Neuronal stem cell (in vitro differentiated cells): ENCODE data around the gene FBXW7.

Source experiments
- DNase-seq: peaks from one replicate; pipeline ENCODE4 v3.0.0-alpha.2; 2013; ENCODE audit warnings: low spot score
- H2AFZ ChIP-seq: one replicate; pipeline ENCODE4 v1.6.1; 2013; ENCODE audit warnings: mild to moderate bottlenecking, low read length, inconsistent platforms
- H2AK5ac ChIP-seq: 2 replicates; pipeline ENCODE4 v1.6.1; 2013; ENCODE audit warnings: low read depth, mild to moderate bottlenecking, inconsistent platforms, low read length, moderate library complexity, mixed read lengths
- H2BK120ac ChIP-seq: 2 replicates; pipeline ENCODE4 v1.6.1; 2013; ENCODE audit warnings: low read depth, mild to moderate bottlenecking, inconsistent platforms, low read length, moderate library complexity, mixed read lengths
- H2BK12ac ChIP-seq: one replicate; pipeline ENCODE4 v1.6.1; 2013; ENCODE audit warnings: low read length, inconsistent platforms
- H2BK15ac ChIP-seq: 2 replicates; pipeline ENCODE4 v1.6.1; 2013; ENCODE audit warnings: mild to moderate bottlenecking, low read length, inconsistent platforms, mixed read lengths
- H2BK5ac ChIP-seq: one replicate; pipeline ENCODE4 v1.6.1; 2013; ENCODE audit warnings: inconsistent platforms, mild to moderate bottlenecking, low read length, moderate library complexity
- H3K14ac ChIP-seq: one replicate; pipeline ENCODE4 v1.6.1; 2013; ENCODE audit warnings: low read length, inconsistent platforms
- H3K18ac ChIP-seq: 2 replicates; pipeline ENCODE4 v1.6.1; 2013; ENCODE audit warnings: low read length, inconsistent platforms
- H3K23ac ChIP-seq: 2 replicates; pipeline ENCODE4 v1.6.1; 2013; ENCODE audit warnings: low read depth, mild to moderate bottlenecking, mixed read lengths, low read length, inconsistent platforms; ENCODE audit not compliant: poor library complexity
- H3K27ac ChIP-seq: replicated peaks from 3 replicates; pipeline ENCODE4 v1.5.1; 2013; ENCODE audit warnings: low read length, inconsistent platforms
- H3K27me3 ChIP-seq, 3 experiments: 2 replicates each; pipeline ENCODE4 v1.6.1; 2013; ENCODE audit warnings: low read length in 3 of 3, mild to moderate bottlenecking in 2 of 3, inconsistent platforms in 1 of 3, low read depth in 1 of 3, mixed read lengths in 1 of 3, moderate library complexity in 1 of 3; ENCODE audit not compliant: control insufficient read depth in 3 of 3, insufficient read depth in 3 of 3
- H3K36me3 ChIP-seq, 2 donors: replicated peaks in 1 of 2; 2 replicates each; pipeline ENCODE4 v1.6.1; 2013; ENCODE audit warnings: low read length in 2 of 2; ENCODE audit not compliant: control insufficient read depth in 2 of 2, insufficient read depth in 2 of 2
- H3K4ac ChIP-seq: 2 replicates; pipeline ENCODE4 v1.6.1; 2013; ENCODE audit warnings: inconsistent platforms, mild to moderate bottlenecking, low read length, moderate library complexity
- H3K4me1 ChIP-seq, 2 donors: 1 replicate in 1 of 2; 2 replicates in 1 of 2; pipeline ENCODE4 v1.6.1; 2013; ENCODE audit warnings: low read length in 2 of 2, low read depth in 1 of 2; ENCODE audit not compliant: control insufficient read depth in 2 of 2, insufficient read depth in 1 of 2
- H3K4me2 ChIP-seq: one replicate; pipeline ENCODE4 v1.6.1; 2013; ENCODE audit warnings: mild to moderate bottlenecking, low read length, inconsistent platforms; ENCODE audit not compliant: insufficient read depth, poor library complexity, severe bottlenecking
- H3K4me3 ChIP-seq, 2 donors: 2 replicates each; pipeline ENCODE4 v1.5.1; 2013; ENCODE audit warnings: low read length in 2 of 2, mild to moderate bottlenecking in 2 of 2, inconsistent platforms in 1 of 2, moderate library complexity in 1 of 2
- H3K79me1 ChIP-seq: one replicate; pipeline ENCODE4 v1.6.1; 2013; ENCODE audit warnings: low read depth, mild to moderate bottlenecking, inconsistent platforms, low read length, moderate library complexity
- H3K9ac ChIP-seq: one replicate; pipeline ENCODE4 v1.6.1; 2013; ENCODE audit warnings: mild to moderate bottlenecking, low read depth, low read length, inconsistent platforms; ENCODE audit not compliant: poor library complexity
- H3K9me3 ChIP-seq, 2 donors: replicated peaks in 1 of 2; 2 replicates each; pipeline versions ENCODE3 to v1.6.1; 2013; ENCODE audit warnings: low read length in 2 of 2, mild to moderate bottlenecking in 2 of 2, inconsistent platforms in 1 of 2, low read depth in 1 of 2, mixed read lengths in 1 of 2, moderate library complexity in 1 of 2; ENCODE audit not compliant: control insufficient read depth in 2 of 2, insufficient read depth in 1 of 2
- H4K8ac ChIP-seq: one replicate; pipeline ENCODE4 v1.6.1; 2013; ENCODE audit warnings: low read depth, mild to moderate bottlenecking, inconsistent platforms, low read length, moderate library complexity
- H4K91ac ChIP-seq: one replicate; pipeline ENCODE4 v1.6.1; 2013; ENCODE audit warnings: low read length, low read depth, mild to moderate bottlenecking, inconsistent platforms; ENCODE audit not compliant: poor library complexity
- WGBS, 2 donors: extraction: QIAGEN DNeasy Blood & Tissue Kit; methylation state at CpG; one replicate each; pipeline ENCODE4 v1.1.7; 2013; ENCODE audit warnings: missing lambda C conversion rate in 2 of 2, mixed read lengths in 1 of 2; ENCODE audit not compliant: insufficient read length in 2 of 2, insufficient replicate concordance in 1 of 2; ENCODE audit errors: extremely low coverage in 2 of 2; 5-methylcytosine and 5-hydroxymethylcytosine counted together

The FBXW7 gene

GRCh38 chr4:152479428-152480026 is 56.4 kb downstream of the FBXW7 start:
- Histone ChIP-seq H3K27me3 (no peaks in the 10 kb centered on the region), H3K4me3 (no peak overlapping the region), H2BK12ac (no peak overlapping the region), H4K8ac (no peak overlapping the region), H2AFZ (no peak overlapping the region), H3K18ac (no peak overlapping the region), H3K4ac (no peak overlapping the region), H3K36me3 (no peaks in the 10 kb centered on the region), H4K91ac (no peak overlapping the region), H3K4me1 (peaks cover 0 to 4% of the 10 kb centered on the region in 2 donors), H3K27ac (no peak overlapping the region), H3K23ac (no peak overlapping the region), H2AK5ac (no peak overlapping the region), H3K79me1 (no peaks in the 10 kb centered on the region), H2BK15ac (no peak overlapping the region), H2BK120ac (no peak overlapping the region), H3K4me2 (no peak overlapping the region), H3K14ac (no peak overlapping the region), H3K9ac (no peak overlapping the region), H2BK5ac (no peak overlapping the region), H3K9me3 (peaks cover 0 to 5% of the 10 kb centered on the region in 2 donors)
- WGBS, 2 donors = no CpG with 5 or more reads among the region's 5 CpGs
- DNase-seq = no peak

GRCh38 chr4:152478461-152479237 is 57.2 kb downstream of the FBXW7 start:
- H2BK15ac ChIP-seq = no peak overlapping the region
- H3K27ac ChIP-seq = no peak overlapping the region
- H3K9ac ChIP-seq = no peak overlapping the region
- H3K27me3 ChIP-seq = no peaks in the 10 kb centered on the region
- no peak overlapping the region for H3K23ac ChIP-seq
- no peak overlapping the region for H2AK5ac ChIP-seq
- H2BK5ac ChIP-seq = no peak overlapping the region
- H4K91ac ChIP-seq = no peak overlapping the region
- peaks cover 0 to 5% of the 10 kb centered on the region in 2 donors for H3K9me3 ChIP-seq
- no peak for DNase-seq
- H3K14ac ChIP-seq = no peak overlapping the region
- no peaks in the 10 kb centered on the region for H3K36me3 ChIP-seq
- H3K18ac ChIP-seq = no peak overlapping the region
- H3K4me3 ChIP-seq = no peak overlapping the region
- peaks cover 0 to 4% of the 10 kb centered on the region in 2 donors for H3K4me1 ChIP-seq
- no peak overlapping the region for H3K4me2 ChIP-seq
- H2AFZ ChIP-seq = no peak overlapping the region
- no peaks in the 10 kb centered on the region for H3K79me1 ChIP-seq
- no peak overlapping the region for H3K4ac ChIP-seq
- no peak overlapping the region for H4K8ac ChIP-seq
- H2BK120ac ChIP-seq = no peak overlapping the region
- WGBS, 2 donors = no CpG with 5 or more reads among the region's 3 CpGs
- H2BK12ac ChIP-seq = no peak overlapping the region

- H2AK5ac ChIP-seq = no peak overlapping the region
- H4K91ac ChIP-seq = no peak overlapping the region
- H3K23ac ChIP-seq = no peak overlapping the region
- WGBS, 2 donors = no CpG with 5 or more reads among the region's 2 CpGs
- no peaks in the 10 kb centered on the region for H3K36me3 ChIP-seq
- H3K79me1 ChIP-seq = no peaks in the 10 kb centered on the region
- DNase-seq = no peak
- H3K4me3 ChIP-seq = no peak overlapping the region
- no peak overlapping the region for H3K9ac ChIP-seq
- H2BK15ac ChIP-seq = no peak overlapping the region
- H2AFZ ChIP-seq = no peak overlapping the region
- H3K4me2 ChIP-seq = no peak overlapping the region
- H3K4me1 ChIP-seq = peaks cover 0 to 4% of the 10 kb centered on the region in 2 donors
- H3K4ac ChIP-seq = no peak overlapping the region
- no peak overlapping the region for H4K8ac ChIP-seq
- peaks cover 0 to 5% of the 10 kb centered on the region in 2 donors for H3K9me3 ChIP-seq
- H2BK120ac ChIP-seq = no peak overlapping the region
- H3K27me3 ChIP-seq = no peaks in the 10 kb centered on the region
- H3K18ac ChIP-seq = no peak overlapping the region
- no peak overlapping the region for H2BK5ac ChIP-seq
- no peak overlapping the region for H2BK12ac ChIP-seq
- no peak overlapping the region for H3K14ac ChIP-seq
- no peak overlapping the region for H3K27ac ChIP-seq
Observed at GRCh38 chr4:152476796-152477195, 59.1 kb downstream of the FBXW7 start.

- Histone ChIP-seq H2BK15ac (no peak overlapping the region), H3K4ac (no peak overlapping the region), H3K18ac (no peak overlapping the region), H2BK12ac (no peak overlapping the region), H3K9ac (no peak overlapping the region), H2AFZ (no peak overlapping the region), H3K79me1 (no peaks in the 10 kb centered on the region), H3K14ac (no peak overlapping the region), H3K9me3 (peaks cover 0 to 6% of the 10 kb centered on the region in 2 donors), H3K36me3 (no peaks in the 10 kb centered on the region), H3K27me3 (no peaks in the 10 kb centered on the region), H4K91ac (no peak overlapping the region), H2AK5ac (no peak overlapping the region), H3K4me2 (no peak overlapping the region), H3K23ac (no peak overlapping the region), H4K8ac (no peak overlapping the region), H3K27ac (no peak overlapping the region), H3K4me3 (no peak overlapping the region), H2BK5ac (no peak overlapping the region), H2BK120ac (no peak overlapping the region), H3K4me1 (no peaks in the 10 kb centered on the region)
- WGBS, 2 donors = no CpG with 5 or more reads among the region's 3 CpGs
- DNase-seq = no peak
Observed at GRCh38 chr4:152471251-152471792, 64.6 kb downstream of the FBXW7 start.
